Thoracic aorta (tissue), 2 donors: ENCODE measurements around the gene CHD6. TPM values are rescaled to one million over a fixed set of nuclear protein-coding genes. Genes with fewer than 3 reads are reported as not detected.

Source experiments
- ATAC-seq: fragments of 150-250 bp; one replicate; pipeline ENCODE4 v1.8.0; 2017; ENCODE audit warnings: low read depth; ENCODE audit not compliant: insufficient number of reproducible peaks, low FRiP score
- DNase-seq: peaks from one replicate; pipeline ENCODE4 v3.0.0-alpha.2; 2020; ENCODE audit warnings: low spot score
- H3K27ac ChIP-seq, 2 donors: fragments of 200-600 bp; sonication (generic); 1 replicate in 1 of 2; 2 replicates in 1 of 2; pipeline ENCODE4 v1.5.1; 2016; ENCODE audit warnings: mild to moderate bottlenecking in 2 of 2, moderate library complexity in 2 of 2
- H3K27me3 ChIP-seq: fragments of 200-600 bp; sonication (generic); replicated peaks from 2 replicates; pipeline ENCODE4 v1.6.0; 2016; ENCODE audit warnings: mild to moderate bottlenecking; ENCODE audit not compliant: insufficient read depth
- H3K36me3 ChIP-seq: fragments of 200-600 bp; sonication (generic); one replicate; pipeline ENCODE4 v1.5.1; 2016
- H3K4me1 ChIP-seq, 2 donors: fragments of 200-600 bp; sonication (generic); 1 replicate in 1 of 2; 2 replicates in 1 of 2; pipeline versions ENCODE4 v1.5.1 to v1.6.0; 2016; ENCODE audit warnings: low read depth in 2 of 2, mild to moderate bottlenecking in 1 of 2; ENCODE audit not compliant: control insufficient read depth in 1 of 2
- H3K4me3 ChIP-seq: fragments of 200-600 bp; sonication (generic); 2 replicates; pipeline ENCODE4 v1.5.1; 2016; ENCODE audit warnings: mild to moderate bottlenecking
- H3K9me3 ChIP-seq: fragments of 200-600 bp; sonication (generic); 2 replicates; pipeline ENCODE4 v1.5.1; 2016
- total RNA-seq, 2 donors: library from RNA; depleted of rRNA; stranded (reverse); fragments of >200 nt; gene quantifications; one replicate each; pipeline versions ENCODE4 v1.1.0 to v1.2.3, GENCODE V29; 2016
- TF ChIP-seq, protein P1 (sequence below): fragments of 200-600 bp; sonication (generic); IDR thresholded peaks from one replicate; pipeline ENCODE4 v1.5.1; 2019; ENCODE audit warnings: antibody characterized with exemption

CHD6 gene
- total RNA-seq, 2 donors from 2014 or later, result 43.9 to 44.6 TPM

GRCh38 chr20:41426086-41426830 lies 191.9 kb downstream of the CHD6 start:
- H3K27me3 ChIP-seq, result no peaks in the 10 kb centered on the region
- H3K4me1 ChIP-seq, result peaks cover 0 to 2% of the 10 kb centered on the region in 2 donors
- H3K27ac ChIP-seq, result no peak overlapping the region
- DNase-seq, result no peak
- TF ChIP-seq, protein P1, sequence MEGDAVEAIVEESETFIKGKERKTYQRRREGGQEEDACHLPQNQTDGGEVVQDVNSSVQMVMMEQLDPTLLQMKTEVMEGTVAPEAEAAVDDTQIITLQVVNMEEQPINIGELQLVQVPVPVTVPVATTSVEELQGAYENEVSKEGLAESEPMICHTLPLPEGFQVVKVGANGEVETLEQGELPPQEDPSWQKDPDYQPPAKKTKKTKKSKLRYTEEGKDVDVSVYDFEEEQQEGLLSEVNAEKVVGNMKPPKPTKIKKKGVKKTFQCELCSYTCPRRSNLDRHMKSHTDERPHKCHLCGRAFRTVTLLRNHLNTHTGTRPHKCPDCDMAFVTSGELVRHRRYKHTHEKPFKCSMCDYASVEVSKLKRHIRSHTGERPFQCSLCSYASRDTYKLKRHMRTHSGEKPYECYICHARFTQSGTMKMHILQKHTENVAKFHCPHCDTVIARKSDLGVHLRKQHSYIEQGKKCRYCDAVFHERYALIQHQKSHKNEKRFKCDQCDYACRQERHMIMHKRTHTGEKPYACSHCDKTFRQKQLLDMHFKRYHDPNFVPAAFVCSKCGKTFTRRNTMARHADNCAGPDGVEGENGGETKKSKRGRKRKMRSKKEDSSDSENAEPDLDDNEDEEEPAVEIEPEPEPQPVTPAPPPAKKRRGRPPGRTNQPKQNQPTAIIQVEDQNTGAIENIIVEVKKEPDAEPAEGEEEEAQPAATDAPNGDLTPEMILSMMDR, result no peak
- H3K4me3 ChIP-seq, result no peak overlapping the region
- no peaks in the 10 kb centered on the region for H3K9me3 ChIP-seq
- no peak for ATAC-seq
- H3K36me3 ChIP-seq, result peaks cover 27% of the 10 kb centered on the region

GRCh38 chr20:41425180-41425884 lies 192.8 kb downstream of the CHD6 start:
- Histone ChIP-seq H3K9me3 (no peaks in the 10 kb centered on the region), H3K27ac (no peak overlapping the region), H3K27me3 (no peaks in the 10 kb centered on the region), H3K4me1 (no peaks in the 10 kb centered on the region), H3K4me3 (no peak overlapping the region), H3K36me3 (peaks cover 36% of the 10 kb centered on the region)
- DNase-seq (no peak), ATAC-seq (no peak)
- TF ChIP-seq, protein P1, result no peak

DNA sequence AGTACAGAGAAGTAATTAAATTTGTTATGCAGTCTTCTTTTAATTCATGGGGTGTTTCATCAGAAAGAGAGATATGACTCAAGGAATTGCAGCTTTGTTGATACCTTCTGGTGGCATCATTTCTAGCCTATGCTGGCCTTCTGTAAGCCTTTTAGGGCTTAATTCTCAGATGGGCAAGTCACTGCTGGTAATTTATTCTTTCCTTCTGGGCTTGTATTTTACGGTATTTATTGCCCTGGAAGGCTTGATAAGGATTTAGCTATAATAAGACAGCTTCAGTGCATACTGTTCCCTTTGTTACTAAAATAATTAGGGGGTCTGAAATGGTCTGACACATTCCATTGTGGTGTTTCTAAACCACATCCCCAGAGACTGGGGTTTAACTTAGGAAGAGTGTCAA lies 193.6 kb downstream of the CHD6 start:
- ATAC-seq (no peak), DNase-seq (no peak)
- TF ChIP-seq, protein P1, result no peak
- H3K4me3 ChIP-seq, result no peak overlapping the region
- H3K36me3 ChIP-seq, result peaks cover 35% of the 10 kb centered on the region
- H3K27ac ChIP-seq, result no peak overlapping the region
- no peaks in the 10 kb centered on the region for H3K4me1 ChIP-seq
- H3K9me3 ChIP-seq, result no peaks in the 10 kb centered on the region
- H3K27me3 ChIP-seq, result no peaks in the 10 kb centered on the region

DNA sequence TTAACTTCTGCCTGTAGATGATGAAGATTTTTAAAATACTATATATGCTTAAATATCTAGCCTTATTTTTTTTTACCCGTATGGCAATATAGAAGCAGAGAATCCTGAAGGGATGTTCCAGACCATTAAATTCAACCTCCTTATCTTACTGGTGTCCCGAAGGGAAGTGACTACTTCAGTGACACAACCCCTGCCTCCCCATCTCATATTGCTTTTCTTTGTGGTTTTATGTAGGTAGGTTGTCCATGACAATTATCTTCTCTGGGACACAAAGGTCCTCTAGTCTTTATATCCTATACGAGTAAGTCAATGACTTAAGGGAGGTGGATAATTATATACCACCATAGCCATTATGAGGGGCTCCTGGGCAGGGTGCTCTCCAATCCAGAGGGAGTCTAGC lies 194.2 kb downstream of the CHD6 start:
- Histone ChIP-seq H3K4me1 (no peaks in the 10 kb centered on the region), H3K9me3 (no peaks in the 10 kb centered on the region), H3K4me3 (no peak overlapping the region), H3K27me3 (no peaks in the 10 kb centered on the region), H3K36me3 (peaks cover 35% of the 10 kb centered on the region), H3K27ac (no peak overlapping the region)
- TF ChIP-seq, protein P1, result no peak
- DNase-seq, result no peak
- ATAC-seq, result no peak

DNA sequence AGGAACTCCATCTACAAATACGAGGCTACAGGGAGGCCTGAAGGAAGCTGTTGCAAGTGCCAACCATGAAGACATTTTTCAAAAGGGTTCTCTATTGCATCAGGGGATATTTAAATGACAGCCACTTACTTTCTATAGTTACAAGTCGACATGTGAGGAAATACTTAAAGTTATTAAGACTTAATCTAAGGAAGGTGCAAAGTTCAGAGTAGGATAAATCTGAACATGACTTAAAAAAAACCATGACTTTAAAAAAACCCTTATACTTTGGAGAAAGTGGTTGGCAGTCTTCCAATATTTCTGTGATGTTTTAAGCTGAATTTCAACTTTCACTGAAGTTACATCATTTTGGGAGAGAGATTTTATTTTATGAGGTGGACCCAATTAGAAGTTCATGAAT lies 195.2 kb downstream of the CHD6 start:
- Histone ChIP-seq H3K27ac (no peak overlapping the region), H3K36me3 (peaks cover 38% of the 10 kb centered on the region), H3K4me3 (no peak overlapping the region), H3K4me1 (no peaks in the 10 kb centered on the region), H3K9me3 (no peaks in the 10 kb centered on the region), H3K27me3 (no peaks in the 10 kb centered on the region)
- no peak for ATAC-seq
- TF ChIP-seq, protein P1, result no peak
- no peak for DNase-seq
